ENCODE data around the gene HSPA1A. TPM values are rescaled to one million over a fixed set of nuclear protein-coding genes. Genes with fewer than 3 reads are reported as not detected.
"Not testable (repeated sequence)": the region's sequence is repeated elsewhere in the genome, so short reads cannot be mapped to it uniquely, and the experiment has no call there.

The HSPA1A gene
- total and polyA plus RNA-seq, 11 donors: 157 to 412 (median 196) TPM

DNA sequence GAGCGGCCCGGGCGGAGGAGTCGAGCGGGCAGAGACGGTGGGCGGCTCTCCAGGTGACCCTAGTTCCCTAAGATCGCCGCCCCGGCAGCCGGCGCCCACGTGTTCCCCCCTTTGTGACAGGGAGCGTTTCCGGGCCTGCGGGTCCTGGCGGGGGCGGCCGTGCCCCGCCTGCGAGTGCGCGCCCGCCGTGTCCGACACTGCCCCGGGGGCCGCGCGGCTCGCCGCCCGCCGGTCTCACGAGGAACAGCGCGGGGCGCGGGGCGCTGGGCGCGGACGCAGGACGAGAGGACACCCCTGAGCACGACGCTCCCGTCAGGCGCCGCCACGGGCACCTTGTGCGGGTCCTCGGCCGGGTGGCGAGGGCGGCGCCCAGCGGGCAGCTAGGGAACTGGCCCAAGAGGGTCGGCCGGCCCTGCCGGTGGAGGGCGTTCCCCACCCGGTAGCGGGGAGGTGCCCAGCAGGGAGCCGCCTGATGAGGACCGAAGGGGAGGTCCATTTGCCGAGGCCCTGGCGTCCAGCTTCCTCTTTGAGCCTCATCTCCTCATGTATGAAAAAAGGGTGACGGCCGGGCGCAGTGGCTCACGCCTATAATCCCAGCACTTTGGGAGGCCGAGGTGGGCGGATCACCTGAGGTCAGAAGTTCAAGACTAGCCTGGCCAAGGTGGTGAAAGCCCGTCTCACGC, 19.6 kb upstream of the HSPA1A start, which contains the start of gene VARS1:
Gene VARS1, minus strand, starts transcription at position 137 of the 683 bp plus-strand sequence. CDS start 535 bp downstream, outside the sequence.
- Histone ChIP-seq H3K4me1 (peaks cover 0 to 39% (median 18%) of the 10 kb centered on the region in 12 donors), H3K27me3 (no peaks in the 10 kb centered on the region), H3K4me3 (peak within 1 kb of the TSS; percentile 67 to 98 (median 84)), H3K9me3 (no peaks in the 10 kb centered on the region), H3K36me3 (peaks cover 0 to 39% (median 22%) of the 10 kb centered on the region in 9 donors), H3K27ac (peak within 1 kb of the TSS; percentile 87 to 99 (median 96))
- 1 to 4% (median 1%) methylated on average over 13 to 75 of the region's 75 CpGs for WGBS, 4 donors
- peak; percentile 81 to 97 (median 96) for ATAC-seq
- intact Hi-C loops (cut with DNase I): loop anchor here in 4 of 10 donors (2.0 to 10.0 kb wide), 3 partner anchors 31 to 61 kb away; partner anchors contain the start of genes CLIC1 (in 1 of the 4) and HSPA1B (in 1 of the 4)
- TF ChIP-seq, protein P1, sequence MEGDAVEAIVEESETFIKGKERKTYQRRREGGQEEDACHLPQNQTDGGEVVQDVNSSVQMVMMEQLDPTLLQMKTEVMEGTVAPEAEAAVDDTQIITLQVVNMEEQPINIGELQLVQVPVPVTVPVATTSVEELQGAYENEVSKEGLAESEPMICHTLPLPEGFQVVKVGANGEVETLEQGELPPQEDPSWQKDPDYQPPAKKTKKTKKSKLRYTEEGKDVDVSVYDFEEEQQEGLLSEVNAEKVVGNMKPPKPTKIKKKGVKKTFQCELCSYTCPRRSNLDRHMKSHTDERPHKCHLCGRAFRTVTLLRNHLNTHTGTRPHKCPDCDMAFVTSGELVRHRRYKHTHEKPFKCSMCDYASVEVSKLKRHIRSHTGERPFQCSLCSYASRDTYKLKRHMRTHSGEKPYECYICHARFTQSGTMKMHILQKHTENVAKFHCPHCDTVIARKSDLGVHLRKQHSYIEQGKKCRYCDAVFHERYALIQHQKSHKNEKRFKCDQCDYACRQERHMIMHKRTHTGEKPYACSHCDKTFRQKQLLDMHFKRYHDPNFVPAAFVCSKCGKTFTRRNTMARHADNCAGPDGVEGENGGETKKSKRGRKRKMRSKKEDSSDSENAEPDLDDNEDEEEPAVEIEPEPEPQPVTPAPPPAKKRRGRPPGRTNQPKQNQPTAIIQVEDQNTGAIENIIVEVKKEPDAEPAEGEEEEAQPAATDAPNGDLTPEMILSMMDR (IDR thresholded peaks at IDR 0.05): peak; percentile 71 to 98 (median 85)
- peak in 1 of 2 donors; percentile 59 for TF ChIP-seq POLR2A (IDR thresholded peaks at IDR 0.05)
- peak; percentile 92 to 98 (median 95) for DNase-seq

DNA sequence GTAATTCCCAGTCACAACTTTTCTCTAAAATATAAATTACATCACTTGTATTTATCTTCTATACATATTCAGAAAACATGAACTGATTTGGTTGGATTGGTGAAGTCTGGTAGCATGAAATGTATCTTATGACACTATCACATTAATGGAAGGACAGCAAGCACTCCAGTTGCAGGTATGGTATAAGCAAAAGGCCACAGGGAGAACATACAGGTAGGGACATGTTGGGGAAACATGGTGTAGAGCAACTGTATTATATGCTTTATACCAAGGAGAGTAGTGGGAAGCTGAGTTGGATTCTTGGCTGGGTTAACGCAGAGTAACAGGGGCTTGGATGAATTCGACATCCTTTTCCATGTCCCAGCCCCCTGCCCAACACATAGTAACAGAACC, 18.4 kb upstream of the HSPA1A start:
- peaks cover 0 to 31% (median 18%) of the 10 kb centered on the region in 12 donors for H3K4me1 ChIP-seq
- 79 to 98% (median 84%) methylated on average over 2 of the region's 2 CpGs for WGBS, 4 donors
- no peak overlapping the region for H3K4me3 ChIP-seq
- TF ChIP-seq, protein P1 (IDR thresholded peaks at IDR 0.05): no peak
- no peak for TF ChIP-seq POLR2A (IDR thresholded peaks at IDR 0.05)
- no peaks in the 10 kb centered on the region for H3K27me3 ChIP-seq
- peak overlapping the region in 4 of 12 donors; percentile 0 to 98 (median 92) for H3K27ac ChIP-seq
- H3K9me3 ChIP-seq: no peaks in the 10 kb centered on the region
- ATAC-seq: no peak
- peaks cover 0 to 39% (median 21%) of the 10 kb centered on the region in 9 donors for H3K36me3 ChIP-seq
- DNase-seq: no peak
- intact Hi-C loops (cut with DNase I): loop anchor here in 1 of 10 donors (10.0 kb wide), 1 partner anchor 62 kb away; the partner anchor contains the start of gene CLIC1

DNA sequence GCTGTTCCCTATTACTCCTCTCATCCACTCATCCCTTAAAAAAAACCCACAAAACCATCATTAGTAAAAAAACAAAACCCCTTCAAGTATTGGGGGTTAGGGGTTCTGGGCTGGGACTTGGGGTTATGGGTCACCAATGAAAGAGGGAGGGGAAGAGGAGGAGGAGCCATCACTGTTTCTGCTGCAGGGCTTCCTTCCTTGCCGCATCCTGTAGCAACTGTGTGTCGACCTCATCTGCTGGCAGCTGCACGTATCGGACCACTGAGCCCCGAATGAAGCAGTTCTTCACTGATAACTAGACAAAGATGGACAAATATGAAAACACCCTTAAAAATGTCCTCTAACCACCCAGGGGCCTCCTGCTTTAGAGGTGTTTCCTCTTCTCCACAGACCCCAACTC, 17.8 kb upstream of the HSPA1A start:
- no peak for ATAC-seq
- intact Hi-C loops (cut with DNase I): loop anchor here in 1 of 10 donors (10.0 kb wide), 1 partner anchor 63 kb away; the partner anchor contains the start of gene CLIC1
- H3K9me3 ChIP-seq: no peaks in the 10 kb centered on the region
- H3K36me3 ChIP-seq: peaks cover 0 to 39% (median 21%) of the 10 kb centered on the region in 9 donors
- DNase-seq: no peak
- H3K27ac ChIP-seq: peak overlapping the region in 3 of 12 donors; percentile 0 to 98 (median 0)
- H3K4me1 ChIP-seq: peaks cover 0 to 31% (median 18%) of the 10 kb centered on the region in 12 donors
- WGBS, 4 donors: 31 to 65% (median 46%) methylated on average over 5 of the region's 5 CpGs
- TF ChIP-seq POLR2A (IDR thresholded peaks at IDR 0.05): no peak
- TF ChIP-seq, protein P1 (IDR thresholded peaks at IDR 0.05): no peak
- no peaks in the 10 kb centered on the region for H3K27me3 ChIP-seq
- no peak overlapping the region for H3K4me3 ChIP-seq

DNA sequence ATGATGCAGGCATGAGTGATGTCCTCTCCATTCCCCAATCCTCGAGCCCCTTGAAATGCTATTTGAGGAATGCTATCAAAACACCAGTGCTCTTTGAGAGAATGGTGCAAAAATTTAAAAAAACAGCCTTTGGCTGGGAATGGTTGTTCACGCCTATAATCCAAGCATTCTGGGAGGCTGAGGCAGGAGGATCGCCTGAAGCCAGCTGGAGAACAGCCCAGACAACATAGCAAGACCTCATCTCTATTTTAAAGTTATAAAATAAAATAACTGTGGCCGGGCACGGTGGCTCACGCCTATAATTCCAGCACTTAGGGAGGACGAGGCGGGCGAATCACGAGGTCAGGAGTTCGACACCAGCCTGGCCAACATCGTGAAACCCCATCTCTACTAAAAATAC, 15.6 kb upstream of the HSPA1A start:
- 83 to 91% (median 90%) methylated on average over 12 of the region's 12 CpGs for WGBS, 4 donors

DNA sequence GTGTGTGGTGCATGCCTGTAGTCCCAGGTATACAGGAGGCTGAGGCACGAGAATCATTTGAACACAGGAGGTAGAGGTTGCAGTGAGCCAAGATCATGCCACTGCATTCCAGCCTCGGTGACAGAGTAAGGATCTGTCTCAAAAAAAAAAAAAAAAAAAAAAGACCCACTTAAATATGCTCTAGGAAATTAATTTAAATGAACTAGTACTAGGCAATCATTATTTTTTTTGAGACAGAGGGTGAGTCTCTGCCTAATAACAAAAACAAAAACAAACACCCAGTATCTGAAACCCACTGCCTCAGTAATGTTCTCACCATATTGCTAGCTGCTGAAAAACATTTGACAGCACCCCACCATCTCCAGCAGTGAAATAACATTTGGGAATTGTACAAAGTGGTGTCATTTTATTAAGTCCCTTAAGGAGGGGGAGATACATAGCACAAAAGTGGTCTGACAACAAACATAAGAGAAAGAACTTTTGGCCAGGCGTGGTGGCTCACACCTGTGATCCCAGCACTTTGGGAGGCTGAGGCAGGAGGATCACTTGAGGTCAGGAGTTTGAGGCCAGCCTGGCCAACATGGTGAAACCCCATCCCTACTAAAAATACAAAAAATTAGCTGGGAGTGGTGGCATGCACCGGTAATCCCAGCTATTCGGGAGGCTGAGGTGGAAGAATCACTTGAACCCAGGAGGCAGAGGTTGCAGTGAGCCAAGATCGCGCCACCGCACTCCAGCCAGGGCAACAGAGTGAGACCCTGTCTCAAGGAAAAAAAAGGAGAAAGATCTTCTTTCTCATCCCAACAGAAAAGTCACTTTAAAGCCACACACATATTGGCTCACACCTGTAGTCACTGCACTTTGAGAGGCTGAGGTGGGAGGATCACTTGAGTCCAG, 14.1 kb upstream of the HSPA1A start:
- H3K4me3 ChIP-seq; intact Hi-C loops (cut with DNase I); H3K27ac ChIP-seq; H3K9me3 ChIP-seq; H3K27me3 ChIP-seq; ATAC-seq; DNase-seq: not testable (repeated sequence)
- WGBS, 4 donors: 91 to 97% (median 93%) methylated on average over 8 of the region's 8 CpGs
- Histone ChIP-seq H3K36me3 (peaks cover 0 to 52% (median 24%) of the 10 kb centered on the region in 9 donors), H3K4me1 (peaks cover under 1 to 22% (median 9%) of the 10 kb centered on the region in 12 donors)

More for the DNA sequence above, 15.6 kb upstream of the HSPA1A start:
- H3K4me1 ChIP-seq: peaks cover 0 to 16% (median 8%) of the 10 kb centered on the region in 12 donors
- no peak for TF ChIP-seq POLR2A (IDR thresholded peaks at IDR 0.05)
- TF ChIP-seq, protein P1 (IDR thresholded peaks at IDR 0.05): no peak
- H3K36me3 ChIP-seq: peaks cover 0 to 52% (median 24%) of the 10 kb centered on the region in 9 donors
- ATAC-seq (no peak), DNase-seq (no peak)
- no peak overlapping the region for H3K4me3 ChIP-seq
- no peaks in the 10 kb centered on the region for H3K27me3 ChIP-seq
- intact Hi-C loops (cut with DNase I): loop anchor here in 1 of 10 donors (10.0 kb wide), 1 partner anchor 65 kb away; the partner anchor contains the start of gene CLIC1
- no peaks in the 10 kb centered on the region for H3K9me3 ChIP-seq
- H3K27ac ChIP-seq: no peak overlapping the region
